Eye (tissue), 1 donor: Measurements from ENCODE around the gene PADI2.

ENCODE experiments used
- DNase-seq: peaks from one replicate; pipeline ENCODE4 v3.0.0-alpha.2; 2015

Gene PADI2

GRCh38 chr1:17119076-17119772 lies at the start of gene PADI2:
Gene PADI2, minus strand, starts transcription at chr1:17119451. Its CDS starts 80 bp downstream, at chr1:17119371.
- peak; percentile 85 for DNase-seq

GRCh38 chr1:17168091-17168876 lies 49.0 kb upstream of the PADI2 start:
- no peak for DNase-seq

GRCh38 chr1:17167786-17168090 lies 48.5 kb upstream of the PADI2 start:
- no peak for DNase-seq

- no peak for DNase-seq
These were observed 48.0 kb upstream of the PADI2 start for GRCh38 chr1:17167041-17167785.

- no peak for DNase-seq
These were observed 46.6 kb upstream of the PADI2 start for GRCh38 chr1:17165823-17166222.

- no peak for DNase-seq
These were observed 44.8 kb upstream of the PADI2 start for GRCh38 chr1:17163789-17164666.

- no peak for DNase-seq
These were observed 44.1 kb upstream of the PADI2 start for GRCh38 chr1:17163371-17163770.

- no peak for DNase-seq
These were observed 43.7 kb upstream of the PADI2 start for GRCh38 chr1:17162941-17163340.

GRCh38 chr1:17161926-17162800 lies 42.9 kb upstream of the PADI2 start:
- DNase-seq: no peak

GRCh38 chr1:17161137-17161740 lies 42.0 kb upstream of the PADI2 start:
- no peak for DNase-seq

- no peak for DNase-seq
These were observed 39.7 kb upstream of the PADI2 start for GRCh38 chr1:17158961-17159360.

- DNase-seq: no peak
These were observed 36.9 kb upstream of the PADI2 start for GRCh38 chr1:17156108-17156507.

GRCh38 chr1:17155257-17155920 lies 36.1 kb upstream of the PADI2 start:
- no peak for DNase-seq

- peak; percentile 4 for DNase-seq
These were observed 30.5 kb upstream of the PADI2 start for GRCh38 chr1:17149771-17150170.

- peak; percentile 35 for DNase-seq
These were observed 29.8 kb upstream of the PADI2 start for GRCh38 chr1:17148950-17149608.

GRCh38 chr1:17145648-17146047 lies 26.4 kb upstream of the PADI2 start:
- no peak for DNase-seq

GRCh38 chr1:17143760-17144159 lies 24.5 kb upstream of the PADI2 start:
- no peak for DNase-seq

- DNase-seq: no peak
These were observed 22.4 kb upstream of the PADI2 start for GRCh38 chr1:17141441-17142197.

GRCh38 chr1:17140279-17140678 lies 21.0 kb upstream of the PADI2 start:
- no peak for DNase-seq
